HL-60/S4 treated with retinoic acid at 250 ng/mL for 4 days and 3 days (cell line): ENCODE measurements around the gene STX1A.
"Not testable (repeated sequence)": the region's sequence is repeated elsewhere in the genome, so short reads cannot be mapped to it uniquely, and the experiment has no call there.

ENCODE experiments used
- in situ Hi-C: fragments of 300-500 bp; cut with MboI; formaldehyde crosslinking; loops from 2 replicates; pipeline ENCODE4 v1.7.0; 2022; ENCODE audit warnings: low sequenced_read_pairs

Gene STX1A

GRCh38 chr7:73683788-73684693 lies 35.4 kb downstream of the STX1A start:
- in situ Hi-C loops = no loop called here

GRCh38 chr7:73683056-73683787 lies 36.2 kb downstream of the STX1A start, which contains the start of the genes BUD23 and DNAJC30:
TSS of gene BUD23 (plus strand) at chr7:73683597. CDS start at chr7:73683626, 29 bp downstream.
TSS of gene DNAJC30 (minus strand) at chr7:73683453. CDS start at chr7:73683423, 30 bp downstream.
- in situ Hi-C loops = no loop called here

- in situ Hi-C loops = no loop called here
Measured at GRCh38 chr7:73682745-73683055, 36.8 kb downstream of the STX1A start.

- in situ Hi-C loops = no loop called here
Measured at GRCh38 chr7:73681031-73681430, 38.4 kb downstream of the STX1A start.

- in situ Hi-C loops = no loop called here
Measured at GRCh38 chr7:73680501-73680900, 39.0 kb downstream of the STX1A start.

GRCh38 chr7:73679709-73680108 lies 39.8 kb downstream of the STX1A start:
- in situ Hi-C loops = no loop called here

- in situ Hi-C loops = no loop called here
Measured at GRCh38 chr7:73678862-73679261, 40.6 kb downstream of the STX1A start.

- in situ Hi-C loops = not testable (repeated sequence)
Measured at GRCh38 chr7:73676062-73676461, 43.4 kb downstream of the STX1A start.

GRCh38 chr7:73674468-73675124 lies 44.9 kb downstream of the STX1A start:
- in situ Hi-C loops = no loop called here

GRCh38 chr7:73671857-73672445 lies 47.5 kb downstream of the STX1A start:
- in situ Hi-C loops = no loop called here

GRCh38 chr7:73671322-73671661 lies 48.2 kb downstream of the STX1A start:
- in situ Hi-C loops = no loop called here

GRCh38 chr7:73669858-73670385 lies 49.5 kb downstream of the STX1A start:
- in situ Hi-C loops = no loop called here

GRCh38 chr7:73669288-73669701 lies 50.2 kb downstream of the STX1A start:
- in situ Hi-C loops = no loop called here

GRCh38 chr7:73668886-73669230 lies 50.6 kb downstream of the STX1A start:
- in situ Hi-C loops = no loop called here

GRCh38 chr7:73668103-73668885 lies 51.2 kb downstream of the STX1A start:
- in situ Hi-C loops = no loop called here

- in situ Hi-C loops = no loop called here
Measured at GRCh38 chr7:73667344-73668102, 51.9 kb downstream of the STX1A start, which contains the start of gene VPS37D. TSS of gene VPS37D (plus strand) at chr7:73667831. CDS start at chr7:73667959, 128 bp downstream.

GRCh38 chr7:73663033-73663432 lies 56.4 kb downstream of the STX1A start:
- in situ Hi-C loops = no loop called here

- in situ Hi-C loops = not testable (repeated sequence)
Measured at GRCh38 chr7:73660594-73660993, 58.9 kb downstream of the STX1A start.

GRCh38 chr7:73659983-73660382 lies 59.5 kb downstream of the STX1A start:
- in situ Hi-C loops = no loop called here
